SIG-M5 (cell line): ENCODE results near the gene TRAF6.

Experiments used
- DNase-seq: peaks from one replicate; lab custom pipeline; 2025; lab: John Stamatoyannopoulos, UW

Gene TRAF6

DNA sequence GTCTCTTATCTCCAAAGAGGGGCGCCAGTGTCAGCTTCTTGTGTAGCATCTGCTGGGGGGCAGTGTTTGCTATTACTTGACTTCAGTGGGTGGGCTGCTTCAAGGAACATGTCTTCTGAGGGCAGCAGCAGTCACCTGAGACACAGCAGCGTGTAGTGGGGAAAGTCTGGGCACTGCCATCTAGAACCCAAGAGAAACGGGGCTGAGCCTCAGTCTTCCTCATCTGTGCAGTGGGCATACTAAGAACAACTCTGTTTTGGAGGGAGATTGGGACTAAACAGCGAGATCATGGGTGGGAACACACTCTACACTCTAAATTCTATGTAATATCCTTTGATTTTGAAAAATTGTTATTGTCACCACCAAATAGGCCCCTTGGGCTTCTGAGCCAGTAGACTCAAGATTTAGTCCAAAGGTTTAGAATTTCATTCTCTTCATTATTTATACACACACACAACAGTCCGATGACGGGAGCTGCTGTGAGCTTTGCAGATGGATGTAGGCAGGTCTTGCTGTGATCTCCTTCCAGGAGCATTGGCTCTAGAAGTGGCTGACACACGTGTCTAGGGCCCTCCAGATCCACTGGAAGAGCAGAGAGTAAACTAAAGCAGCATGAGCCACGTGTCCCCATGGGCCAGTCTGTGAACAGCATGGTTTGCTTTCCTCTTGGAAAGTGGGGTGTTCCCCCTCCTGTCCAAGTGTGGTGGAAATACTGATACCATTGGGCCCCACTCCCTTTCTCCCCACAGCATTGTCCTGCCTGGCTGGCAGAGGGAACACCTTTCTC, 51.8 kb downstream of the TRAF6 start:
- no peak for DNase-seq

DNA sequence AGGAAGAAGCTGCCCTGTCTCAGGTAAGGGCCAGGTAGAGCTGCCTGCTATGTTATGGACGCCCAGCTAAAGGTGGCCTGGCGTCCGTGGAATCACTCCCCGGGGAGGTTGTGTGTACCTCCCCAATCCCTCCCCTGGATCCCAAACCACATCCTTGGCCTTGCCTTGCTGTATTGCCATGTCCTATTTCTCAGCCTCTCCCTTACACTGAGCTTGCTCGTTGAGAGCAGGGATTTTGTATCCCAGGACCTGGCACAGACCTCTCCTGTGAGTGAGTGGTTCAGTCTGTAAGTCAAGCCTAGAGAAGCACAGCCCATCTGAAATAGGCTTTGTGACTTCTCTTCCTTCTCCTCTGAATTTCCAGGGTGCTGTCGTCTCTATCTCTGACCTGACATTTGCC, 53.9 kb downstream of the TRAF6 start:
- no peak for DNase-seq

DNA sequence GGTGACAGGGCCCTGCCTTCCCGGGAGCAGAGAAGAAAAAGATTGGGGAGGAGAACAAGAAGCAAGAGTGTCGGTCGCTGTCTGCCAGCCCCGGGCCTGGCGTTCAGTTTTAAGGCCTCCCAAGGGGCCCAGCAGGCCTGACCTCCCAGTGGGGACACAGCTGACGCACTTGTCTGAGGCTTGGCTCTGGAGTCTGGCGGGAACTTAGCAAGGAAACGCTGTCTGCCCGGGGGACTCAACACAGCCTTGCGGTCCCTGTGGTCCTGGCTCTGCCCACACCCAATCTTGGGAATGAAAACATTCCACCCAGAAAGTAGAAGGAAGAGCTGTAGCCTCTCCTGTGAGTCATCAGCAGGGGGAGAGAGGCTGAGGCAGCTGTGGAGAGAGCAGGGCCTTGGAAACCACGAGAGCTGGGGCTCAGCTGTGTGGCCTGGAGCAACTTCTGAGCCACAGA, 54.4 kb downstream of the TRAF6 start:
- DNase-seq = no peak

DNA sequence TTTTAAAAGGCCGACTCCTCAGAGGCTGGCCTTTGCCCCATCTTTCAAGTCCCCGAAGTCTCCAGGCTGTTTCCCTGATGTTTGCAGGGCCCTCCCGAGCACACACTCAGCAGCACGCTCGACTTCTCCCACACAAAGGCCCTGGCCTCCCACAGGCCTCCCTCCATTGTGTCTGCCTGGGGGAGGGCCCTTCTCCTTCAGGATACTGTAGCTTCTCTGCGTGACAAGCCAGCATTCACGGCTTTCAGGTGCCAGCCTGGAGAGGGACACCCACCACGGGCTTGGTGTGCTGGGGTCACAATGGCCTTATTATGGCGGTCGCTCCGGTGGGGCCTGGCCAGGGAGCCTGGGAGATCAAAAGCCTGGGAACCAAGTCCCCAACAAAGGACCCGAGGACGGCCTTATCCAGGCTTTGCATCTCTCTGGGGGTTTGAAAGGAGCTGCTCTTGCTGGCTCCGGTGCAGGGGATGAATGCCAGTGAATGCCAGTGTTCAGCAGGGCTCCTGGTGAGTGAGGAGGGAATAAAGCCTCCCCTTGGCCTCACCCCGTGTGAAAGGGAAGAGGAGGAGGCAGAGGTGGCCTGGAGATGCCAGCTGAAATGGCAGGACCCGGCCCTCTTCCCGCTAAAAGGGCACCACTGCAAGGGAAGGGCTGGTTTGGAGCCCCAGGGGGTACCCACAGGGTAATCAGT, 55.0 kb downstream of the TRAF6 start:
- no peak for DNase-seq

- DNase-seq = no peak
Observed at GRCh38 chr11:36454551-36454940, 55.5 kb downstream of the TRAF6 start.

- DNase-seq = peak; percentile 30
Observed at GRCh38 chr11:36453678-36454077, 56.4 kb downstream of the TRAF6 start.

- peak; percentile 11 for DNase-seq
Observed at GRCh38 chr11:36452961-36453360, 57.1 kb downstream of the TRAF6 start.

DNA sequence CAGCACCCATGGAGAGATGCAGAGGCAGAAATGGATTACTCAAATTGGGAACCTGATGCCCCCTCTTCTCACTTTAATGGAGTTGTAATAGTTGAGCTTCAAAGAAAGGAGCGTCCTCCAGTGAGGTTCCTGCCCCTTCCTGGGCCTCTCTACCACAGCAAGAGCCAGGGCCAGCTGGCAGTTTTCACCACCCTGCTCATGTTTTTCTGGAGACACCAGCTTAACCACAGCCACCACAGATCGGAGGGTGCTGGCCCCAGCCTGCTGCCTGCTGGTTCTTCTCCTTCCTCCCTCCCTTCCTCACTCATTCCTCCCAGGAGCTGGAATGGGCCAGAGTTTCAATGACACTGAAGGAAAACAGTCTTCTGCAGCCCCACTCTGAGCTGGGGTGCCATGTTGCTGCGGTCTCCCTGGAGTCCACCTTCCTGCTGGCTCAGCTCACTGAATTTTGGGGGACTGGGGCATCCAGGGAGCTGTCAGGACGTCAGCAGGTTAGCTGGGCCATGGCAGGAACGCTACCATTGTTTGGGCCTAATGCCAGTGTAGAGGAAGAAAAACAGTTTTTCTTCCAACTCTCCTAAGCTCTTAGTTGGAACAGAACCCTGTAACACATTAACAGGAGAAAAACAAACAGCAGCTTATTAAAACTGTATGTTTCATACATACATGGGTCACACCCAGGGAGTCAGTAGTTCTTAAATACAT, 57.7 kb downstream of the TRAF6 start:
- DNase-seq = peak; percentile 15

DNA sequence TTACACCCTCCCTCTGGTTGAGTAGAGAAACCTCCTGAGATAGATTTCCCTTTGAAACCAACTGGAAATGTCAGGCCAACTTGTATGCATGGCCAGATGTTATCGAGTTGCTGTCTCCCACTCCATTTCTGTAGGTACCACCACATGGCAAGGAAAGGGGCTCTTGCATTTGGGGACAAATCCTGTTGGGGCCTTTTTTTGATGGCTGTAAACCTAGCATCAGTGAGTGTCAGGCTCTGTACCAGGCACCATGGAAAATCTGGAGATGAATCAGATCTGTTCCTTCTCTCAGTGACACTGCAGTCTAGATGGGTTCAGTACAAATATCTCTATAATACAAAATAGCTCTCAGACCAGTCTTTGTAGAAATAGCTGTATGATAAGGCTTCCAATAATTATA, 58.4 kb downstream of the TRAF6 start:
- no peak for DNase-seq

DNA sequence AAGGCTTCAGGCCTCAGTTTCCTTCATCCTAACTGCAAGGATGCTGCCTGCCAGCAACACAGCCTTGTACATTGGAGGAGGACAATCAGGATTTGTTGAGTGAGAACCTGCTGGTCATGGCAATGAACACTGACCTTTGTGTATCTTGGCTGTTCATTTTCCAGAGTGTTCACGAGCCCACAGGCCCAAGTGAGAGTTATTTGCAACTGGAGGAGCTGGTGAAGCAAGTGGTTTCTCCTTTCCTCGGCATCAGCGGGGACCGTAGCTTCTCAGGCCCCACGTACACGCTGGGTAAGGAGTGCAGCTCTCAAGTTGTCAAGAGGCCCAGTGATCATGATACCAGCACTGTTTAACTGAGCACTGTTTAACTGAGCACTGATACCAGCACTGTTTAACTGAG, 59.0 kb downstream of the TRAF6 start:
- no peak for DNase-seq

DNA sequence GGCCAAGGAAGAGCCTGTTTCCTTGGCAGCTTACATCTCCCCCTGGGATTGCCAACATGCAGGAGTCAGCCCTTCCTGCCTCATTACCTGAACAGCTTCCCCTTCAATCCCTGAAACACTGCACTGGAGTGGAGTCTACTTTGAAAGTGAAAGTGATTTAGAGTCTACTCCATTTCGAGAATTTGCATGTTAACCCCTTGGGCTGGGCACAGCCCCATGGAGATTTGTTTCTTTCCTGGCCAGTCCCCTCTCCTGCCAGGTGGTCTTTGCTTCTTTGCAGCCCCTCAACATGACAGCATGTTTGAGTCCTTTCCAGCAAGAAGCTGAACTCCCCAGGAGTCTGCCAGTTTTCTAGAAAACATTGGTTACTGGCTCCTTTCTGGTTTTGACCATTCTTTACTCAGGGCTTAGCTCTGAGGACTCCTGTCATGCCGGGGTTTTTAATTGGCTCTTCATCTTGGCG, 59.9 kb downstream of the TRAF6 start:
- DNase-seq = no peak

DNA sequence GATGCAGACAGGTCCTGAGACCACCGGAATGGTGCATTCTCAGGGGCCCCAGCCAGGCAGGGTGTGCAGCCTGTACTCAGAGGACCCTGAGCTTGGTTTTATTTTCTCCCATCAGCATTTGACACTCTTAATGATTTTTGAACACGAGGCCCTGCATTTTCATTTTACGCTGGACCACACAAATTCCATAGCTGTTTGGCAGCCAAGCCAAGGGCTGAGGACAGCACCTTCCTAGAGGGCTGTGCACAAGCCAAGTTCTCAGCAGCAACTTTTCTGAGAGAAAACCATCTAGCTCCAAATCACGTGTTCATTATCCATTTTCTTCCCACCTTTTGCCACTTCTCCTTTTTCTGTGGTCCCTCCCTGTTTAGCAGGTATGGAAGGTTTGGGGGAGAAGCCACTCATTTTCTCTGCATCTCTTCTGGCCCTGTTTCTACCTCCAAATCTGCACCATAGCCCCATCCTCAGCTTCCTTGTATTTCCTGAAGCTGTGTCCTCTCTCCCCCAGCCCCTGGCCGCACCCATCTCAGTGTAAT, 60.4 kb downstream of the TRAF6 start:
- DNase-seq = no peak

DNA sequence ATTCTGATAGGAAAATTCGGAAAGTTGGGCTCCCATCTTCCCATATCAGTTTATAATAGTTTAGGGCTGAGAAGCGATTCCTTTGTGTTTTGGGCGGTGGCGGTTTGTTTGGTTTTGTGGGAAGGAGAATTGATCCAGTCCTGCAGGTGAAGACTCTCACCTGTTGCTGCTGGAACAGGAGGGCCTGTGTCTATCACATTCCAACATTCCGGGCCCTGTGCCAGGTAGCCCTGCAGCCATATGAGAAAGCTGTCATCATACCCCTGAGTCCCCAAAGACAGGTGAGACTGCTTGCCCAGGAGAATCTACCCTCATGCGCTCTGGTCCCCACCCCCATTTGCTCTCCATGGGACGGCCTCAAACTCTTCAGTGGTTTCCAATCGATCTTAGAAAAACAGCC, 62.1 kb downstream of the TRAF6 start:
- DNase-seq = no peak

GRCh38 chr11:36447514-36447913, 62.6 kb downstream of the TRAF6 start:
- no peak for DNase-seq

DNA sequence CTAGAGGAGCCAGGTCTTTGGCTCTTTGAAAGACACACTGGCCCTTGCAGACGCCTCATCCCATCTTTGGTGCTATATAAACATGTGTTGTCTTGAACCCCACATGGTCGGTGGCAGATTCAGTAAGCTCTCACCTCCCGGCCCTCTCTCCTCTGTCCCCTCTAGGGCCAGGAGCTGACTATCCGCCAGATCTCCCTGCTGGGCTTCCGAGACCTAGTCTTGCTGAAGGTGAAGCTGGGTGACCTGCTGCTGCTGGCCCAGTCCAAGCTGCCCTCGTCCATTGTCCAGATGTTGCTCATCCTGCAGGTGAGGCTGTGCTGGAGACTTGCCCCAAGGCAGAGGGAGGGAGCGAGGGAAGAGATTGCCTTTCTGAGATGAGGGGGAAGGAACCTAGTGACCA, 63.9 kb downstream of the TRAF6 start:
- no peak for DNase-seq

GRCh38 chr11:36443661-36444060, 66.4 kb downstream of the TRAF6 start:
- DNase-seq = no peak

DNA sequence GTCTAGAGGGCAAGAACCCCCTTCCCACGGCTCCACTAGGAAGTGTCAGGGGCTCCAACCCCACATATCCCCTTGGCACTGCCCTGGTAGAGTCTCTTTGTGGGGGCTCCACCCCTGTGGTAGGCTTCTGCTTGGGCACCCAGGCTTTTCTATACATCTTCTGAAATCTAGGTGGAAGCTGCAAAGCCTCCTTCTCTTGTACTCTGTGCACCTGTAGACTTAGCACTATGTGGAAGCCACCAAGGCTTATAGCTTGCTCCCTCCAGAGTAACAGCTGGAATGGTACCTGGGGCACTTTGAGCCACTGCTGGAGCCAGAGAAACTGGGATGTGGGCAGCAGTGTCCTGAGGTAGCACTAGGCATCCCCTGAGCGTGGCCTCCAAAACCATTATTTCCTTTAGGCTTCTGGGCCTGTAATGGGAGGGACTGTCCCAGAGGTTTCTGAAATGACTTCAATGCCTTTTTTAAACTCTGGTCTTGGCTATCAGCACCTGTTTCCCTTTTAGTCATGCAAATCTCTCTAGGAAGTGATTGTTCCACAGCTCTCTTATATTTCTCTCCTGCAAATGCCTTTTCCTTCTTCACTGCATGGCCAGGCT, 68.4 kb downstream of the TRAF6 start:
- no peak for DNase-seq

GRCh38 chr11:36438126-36438525, 71.9 kb downstream of the TRAF6 start:
- no peak for DNase-seq

- DNase-seq = no peak
Observed at GRCh38 chr11:36437413-36437812, 72.7 kb downstream of the TRAF6 start.
